GM18909 (cell line): Measurements from ENCODE around the gene VAMP7.
"Not testable (repeated sequence)": the region's sequence is repeated elsewhere in the genome, so short reads cannot be mapped to it uniquely, and the experiment has no call there.

ENCODE experiments used
- ATAC-seq: cut with Tn5 transposase; IDR thresholded peaks from one replicate; pipeline ENCODE4 v1.9.1; 2021; ENCODE audit warnings: mild to moderate bottlenecking; ENCODE audit not compliant: unreplicated experiment, poor library complexity

Gene VAMP7

DNA sequence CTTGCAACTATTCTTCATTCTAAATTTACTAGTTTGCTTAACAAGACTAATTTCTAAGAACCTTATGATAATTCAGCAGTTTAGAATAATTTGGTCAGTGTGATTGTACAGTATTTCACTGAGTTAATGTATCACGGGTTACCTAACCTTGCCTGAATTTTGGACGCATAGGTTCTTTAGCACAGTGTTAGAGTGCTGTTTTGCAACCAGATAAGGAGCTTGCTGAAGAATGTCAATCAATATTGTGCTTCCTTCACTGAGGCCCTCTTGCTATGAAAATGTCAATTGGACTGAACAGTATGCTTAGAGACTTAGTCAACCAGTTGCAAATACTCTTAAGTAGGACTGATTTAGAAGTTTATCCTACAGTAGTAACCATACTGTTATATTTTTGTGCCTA lies 19.6 kb downstream of the VAMP7 start:
- ATAC-seq: no peak

DNA sequence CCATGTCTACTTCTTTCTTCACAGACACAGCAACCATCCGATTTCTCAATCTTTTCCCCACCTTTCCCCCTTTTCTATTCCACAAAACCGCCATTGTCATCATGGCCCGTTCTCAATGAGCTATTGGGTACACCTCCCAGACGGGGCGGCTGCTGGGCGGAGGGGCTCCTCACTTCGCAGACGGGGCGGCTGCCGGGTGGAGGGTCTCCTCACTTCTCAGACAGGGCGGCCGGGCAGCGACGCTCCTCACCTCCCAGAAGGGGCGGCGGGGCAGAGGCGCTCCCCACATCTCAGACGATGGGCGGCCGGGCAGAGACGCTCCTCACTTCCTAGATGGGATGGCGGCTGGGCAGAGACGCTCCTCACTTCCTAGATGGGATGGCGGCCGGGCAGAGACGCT lies 26.5 kb downstream of the VAMP7 start:
- ATAC-seq: not testable (repeated sequence)

DNA sequence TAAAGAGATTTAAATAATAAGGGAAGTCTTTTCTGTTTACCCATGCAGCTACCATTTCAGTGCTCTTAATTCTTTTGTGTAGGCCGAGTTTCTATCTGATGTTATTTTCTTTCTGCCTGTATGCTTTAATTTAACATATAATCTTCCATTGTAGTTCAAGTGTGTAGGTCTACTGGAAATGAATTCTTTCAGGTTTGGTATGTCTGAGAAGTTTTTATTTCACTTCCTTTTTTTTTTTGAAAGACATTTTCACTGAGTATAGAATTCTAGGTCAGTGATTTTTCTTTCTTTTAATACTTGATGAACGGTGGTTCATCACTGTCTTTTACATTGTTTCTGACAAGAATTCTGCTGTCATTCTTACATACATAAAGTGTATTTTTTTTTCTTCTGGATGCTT lies 42.1 kb downstream of the VAMP7 start:
- peak; percentile 64 for ATAC-seq

DNA sequence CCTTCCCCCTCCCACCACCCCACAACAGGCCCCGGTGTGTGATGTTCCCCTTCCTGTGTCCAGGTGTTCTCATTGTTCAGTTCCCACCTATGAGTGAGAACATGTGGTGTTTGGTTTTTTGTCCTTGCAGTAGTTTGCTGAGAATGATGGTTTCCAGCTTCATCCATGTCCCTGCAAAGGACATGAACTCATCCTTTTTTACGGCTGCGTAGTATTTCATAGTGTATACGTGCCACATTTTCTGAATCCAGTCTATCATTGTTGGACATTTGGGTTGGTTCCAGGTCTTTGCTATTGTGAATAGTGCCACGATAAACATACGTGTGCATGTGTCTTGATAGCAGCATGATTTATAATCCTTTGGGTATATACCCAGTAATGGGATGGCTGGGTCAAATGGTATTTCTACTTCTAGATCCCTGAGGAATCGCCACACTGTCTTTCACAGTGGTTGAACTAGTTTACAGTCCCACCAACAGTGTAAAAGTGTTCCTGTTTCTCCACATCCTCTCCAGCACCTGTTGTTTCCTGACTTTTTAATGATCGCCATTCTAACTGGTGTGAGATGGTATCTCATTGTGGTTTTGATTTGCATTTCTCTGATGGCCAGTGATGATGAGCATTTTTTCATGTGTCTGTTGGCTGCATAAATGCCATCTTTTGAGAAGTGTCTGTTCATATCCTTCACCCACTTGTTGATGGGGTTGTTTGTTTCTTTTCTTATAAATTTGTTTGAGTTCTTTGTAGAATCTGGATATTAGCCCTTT lies 49.9 kb downstream of the VAMP7 start:
- ATAC-seq: not testable (repeated sequence)

DNA sequence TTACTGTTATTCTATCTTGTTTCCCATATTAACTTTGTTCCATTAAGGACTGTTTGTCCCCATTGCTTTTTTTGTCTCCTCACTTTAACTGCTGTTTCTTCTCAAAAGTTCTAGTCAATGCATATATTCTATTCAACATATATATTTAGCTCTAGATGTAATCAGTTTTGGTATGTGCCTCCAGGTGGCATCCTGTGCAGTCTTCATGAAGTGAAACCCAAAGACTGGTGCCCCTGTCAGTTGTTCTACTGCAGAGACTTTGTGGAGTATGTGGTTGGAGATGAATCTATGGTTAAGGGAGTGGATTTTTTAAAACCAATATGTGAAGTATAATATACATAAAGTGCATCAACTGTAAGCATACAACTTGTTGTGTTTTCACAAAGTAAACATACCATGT lies 57.0 kb downstream of the VAMP7 start:
- ATAC-seq: no peak

DNA sequence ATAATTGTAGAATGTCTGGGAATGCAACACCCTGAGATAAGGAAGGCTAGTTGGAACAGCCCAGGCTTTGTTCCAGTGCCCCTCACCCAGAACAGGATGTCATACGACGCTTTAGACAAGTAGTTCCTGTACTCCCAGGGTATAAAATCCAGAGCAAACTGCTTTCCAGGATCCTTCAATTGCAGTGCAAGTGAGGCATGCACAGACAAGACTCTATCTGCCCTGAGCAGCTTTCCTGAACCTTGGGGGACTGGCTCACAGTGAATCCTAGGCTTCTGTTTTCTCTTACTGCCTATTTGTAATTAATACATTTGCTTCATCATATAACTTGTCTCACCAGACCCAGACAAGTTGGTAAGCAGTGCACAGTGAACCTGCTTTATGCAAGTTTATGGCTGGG lies 68.0 kb downstream of the VAMP7 start:
- ATAC-seq: no peak

DNA sequence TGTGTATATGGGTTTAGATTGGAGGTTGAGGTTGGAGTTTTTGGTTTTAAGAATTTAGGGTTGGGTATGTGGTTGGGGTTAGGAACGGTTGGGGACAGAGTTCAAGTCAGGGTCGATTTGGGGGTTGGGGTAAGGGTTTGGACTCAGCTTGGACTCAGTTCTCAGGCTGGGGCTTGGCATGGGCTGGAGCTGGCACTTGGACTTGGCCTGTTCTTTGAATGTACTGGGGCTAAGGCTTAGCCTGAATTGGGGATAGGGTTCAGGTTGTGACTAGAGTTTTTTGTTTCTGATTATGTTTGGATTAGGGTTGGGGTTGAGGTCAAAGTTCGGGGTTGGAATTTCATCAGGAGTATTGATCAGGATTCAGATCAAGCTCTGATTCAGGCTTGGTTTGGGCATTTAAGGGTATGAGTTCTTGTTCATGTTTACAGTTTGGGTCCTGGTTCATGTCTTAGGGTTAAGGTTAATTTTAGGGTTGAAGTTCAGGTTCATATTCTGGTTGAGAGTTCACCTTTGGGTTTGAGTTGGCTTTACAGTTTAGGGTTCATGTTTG lies 70.2 kb downstream of the VAMP7 start:
- ATAC-seq: no peak

DNA sequence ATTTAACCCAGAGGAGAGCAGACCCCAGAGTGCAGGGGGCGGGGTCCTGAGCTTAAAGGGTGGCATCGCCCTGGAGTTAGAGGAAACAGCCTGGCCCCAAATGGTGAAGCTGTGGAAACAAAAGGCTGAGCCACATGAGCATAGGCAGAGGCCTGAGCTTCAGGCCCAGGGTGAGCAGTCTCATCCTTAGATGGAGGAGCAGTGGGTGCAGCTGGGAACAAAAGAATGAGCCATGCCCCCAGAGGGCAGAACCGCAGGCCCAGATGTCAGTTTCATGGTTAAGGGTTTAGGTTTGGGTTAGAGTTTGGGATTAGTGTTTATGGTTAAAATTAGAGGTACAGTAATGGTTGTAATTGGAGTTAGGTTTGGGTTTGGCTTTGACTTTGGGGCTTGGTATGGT lies 71.9 kb downstream of the VAMP7 start:
- ATAC-seq: no peak

DNA sequence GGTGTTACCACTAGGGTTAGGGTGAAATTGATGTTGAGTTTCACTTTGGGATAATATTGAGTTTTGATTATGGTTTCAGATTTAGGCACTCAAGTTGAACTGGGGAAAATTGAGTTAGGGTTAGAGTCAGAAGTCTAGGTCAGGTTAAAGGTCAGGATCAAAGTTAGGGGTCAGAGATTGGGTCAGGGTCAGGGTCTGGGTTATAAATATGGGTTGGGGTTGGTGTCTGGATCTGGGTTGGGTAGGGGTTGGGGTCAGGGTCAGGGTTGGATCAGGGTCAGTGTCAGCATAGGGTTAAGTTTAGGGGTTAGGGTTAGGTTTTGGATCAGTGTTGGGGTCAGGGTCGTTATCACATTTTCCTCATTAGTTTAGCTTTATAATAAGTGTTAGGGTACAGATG lies 73.6 kb downstream of the VAMP7 start:
- no peak for ATAC-seq

DNA sequence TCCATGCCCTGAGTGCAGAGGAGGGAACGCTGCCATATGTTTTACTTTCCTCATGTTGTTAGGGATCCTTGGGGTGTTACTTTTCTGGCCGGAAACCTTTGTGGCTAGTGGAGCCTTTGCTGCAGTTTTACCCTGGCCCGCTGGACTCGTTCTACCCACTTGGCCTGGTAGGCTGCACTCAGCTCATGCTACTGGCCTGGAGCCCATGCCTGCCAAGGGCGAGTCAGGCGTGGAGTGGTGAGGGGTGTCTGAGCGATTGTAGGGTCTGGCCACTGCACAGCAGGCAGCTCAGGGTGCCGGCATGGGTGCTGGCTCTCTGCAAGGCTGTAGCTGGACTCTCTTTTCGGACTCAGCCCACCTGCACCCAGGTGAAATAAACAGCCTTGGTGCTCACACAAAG lies 75.0 kb downstream of the VAMP7 start:
- no peak for ATAC-seq

DNA sequence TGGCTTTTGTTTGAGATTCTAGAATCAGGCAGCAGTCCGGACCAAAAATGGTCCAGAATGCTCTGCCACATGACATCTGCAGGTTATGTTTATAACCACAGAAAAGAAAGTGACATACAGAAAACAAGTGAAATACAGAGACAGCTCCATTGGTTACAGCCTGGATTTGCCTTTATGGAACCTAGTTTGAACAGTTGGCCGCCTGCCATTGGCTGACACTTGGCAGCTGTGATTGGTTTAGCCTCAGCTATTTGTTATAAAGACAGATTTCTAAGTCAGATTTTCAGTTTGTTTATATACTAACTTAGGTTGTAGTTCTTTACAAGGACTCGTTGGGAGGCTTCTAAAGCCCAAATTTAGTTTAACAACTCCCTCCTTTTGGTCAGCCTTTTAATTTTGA lies 75.5 kb downstream of the VAMP7 start:
- ATAC-seq: no peak

DNA sequence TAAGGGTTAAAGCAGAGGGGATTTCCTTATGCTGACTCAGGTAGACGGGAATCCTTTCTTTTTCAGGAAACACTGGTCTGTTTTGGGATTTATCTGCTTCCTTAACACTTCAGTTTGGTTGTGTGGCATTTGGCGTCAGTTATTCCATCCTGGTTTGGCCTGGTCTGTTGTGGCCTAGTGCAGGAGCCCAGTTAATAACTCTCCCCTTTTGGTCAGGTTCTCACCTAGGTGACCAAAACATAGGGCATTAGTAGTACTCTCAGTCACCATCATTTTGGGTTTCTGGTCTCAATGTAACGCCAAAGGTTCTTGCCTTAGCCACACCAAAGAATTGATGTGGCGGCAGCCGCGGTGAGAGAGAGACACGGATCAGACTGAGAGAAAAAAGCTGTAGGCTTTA lies 76.7 kb downstream of the VAMP7 start:
- ATAC-seq: no peak

DNA sequence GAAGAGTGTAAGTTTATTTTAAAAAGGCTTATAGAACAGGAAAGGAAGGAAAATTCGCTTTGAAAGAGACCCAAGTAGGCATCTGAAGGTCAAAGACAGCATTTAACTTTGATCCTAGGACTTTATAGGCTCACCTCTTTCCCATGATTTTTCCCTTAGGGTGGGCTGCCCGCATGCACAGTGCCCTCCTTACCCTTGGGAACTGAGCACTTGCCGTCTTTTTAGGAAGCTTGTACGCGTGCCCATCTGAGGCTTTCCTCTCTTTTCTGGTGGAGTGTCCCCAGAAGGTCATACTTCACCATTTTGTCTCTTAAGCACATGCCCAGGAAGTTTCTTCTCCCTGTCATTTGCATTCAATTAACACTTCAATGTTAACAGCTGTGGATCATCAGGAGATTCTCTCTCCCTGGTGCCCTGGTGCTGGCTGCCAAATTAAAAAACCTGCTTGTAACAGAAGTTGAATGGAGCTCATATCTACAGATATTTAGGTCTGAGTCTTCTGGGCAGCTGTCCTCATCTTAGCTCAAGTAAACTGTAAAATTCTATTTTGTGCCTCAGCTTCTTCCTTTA lies 78.0 kb downstream of the VAMP7 start:
- ATAC-seq: no peak

DNA sequence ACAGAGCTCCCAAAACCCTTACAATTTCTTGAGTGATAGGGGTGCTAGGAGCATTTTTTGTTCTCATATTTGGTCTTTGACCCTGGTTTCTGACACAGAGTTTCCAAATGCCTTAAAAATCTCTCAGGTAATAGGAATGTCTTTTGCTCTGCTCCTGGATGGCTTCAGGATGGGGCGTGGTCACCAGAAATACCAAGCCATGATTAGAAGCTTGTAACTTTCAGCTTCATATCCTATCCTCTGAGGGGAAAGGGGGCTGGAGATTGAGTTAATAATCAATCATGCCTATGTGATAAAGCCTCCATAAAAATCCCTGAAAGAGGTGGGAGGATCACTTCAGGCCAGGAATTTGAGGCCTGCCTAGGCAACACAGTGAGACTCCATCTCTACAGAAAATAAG lies 81.8 kb downstream of the VAMP7 start:
- no peak for ATAC-seq

DNA sequence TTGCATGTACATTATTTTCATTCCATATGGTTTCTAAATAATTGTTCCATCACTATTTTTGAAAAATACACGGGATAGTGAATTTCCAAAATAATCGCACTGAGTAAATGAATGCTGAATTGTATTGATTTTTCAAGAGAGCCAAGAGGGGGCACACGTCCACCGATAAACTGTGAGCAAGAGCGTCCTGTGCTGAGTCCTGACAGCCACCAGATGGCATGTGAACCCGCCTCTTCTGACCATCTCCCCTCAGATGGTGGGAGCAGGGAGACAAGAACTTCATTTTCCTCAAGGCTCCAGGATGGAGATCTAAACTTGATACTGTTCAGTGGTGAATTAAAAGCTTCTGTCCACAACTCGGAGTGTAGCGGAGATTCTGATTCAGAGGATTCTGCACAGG lies 85.7 kb downstream of the VAMP7 start:
- ATAC-seq: no peak

DNA sequence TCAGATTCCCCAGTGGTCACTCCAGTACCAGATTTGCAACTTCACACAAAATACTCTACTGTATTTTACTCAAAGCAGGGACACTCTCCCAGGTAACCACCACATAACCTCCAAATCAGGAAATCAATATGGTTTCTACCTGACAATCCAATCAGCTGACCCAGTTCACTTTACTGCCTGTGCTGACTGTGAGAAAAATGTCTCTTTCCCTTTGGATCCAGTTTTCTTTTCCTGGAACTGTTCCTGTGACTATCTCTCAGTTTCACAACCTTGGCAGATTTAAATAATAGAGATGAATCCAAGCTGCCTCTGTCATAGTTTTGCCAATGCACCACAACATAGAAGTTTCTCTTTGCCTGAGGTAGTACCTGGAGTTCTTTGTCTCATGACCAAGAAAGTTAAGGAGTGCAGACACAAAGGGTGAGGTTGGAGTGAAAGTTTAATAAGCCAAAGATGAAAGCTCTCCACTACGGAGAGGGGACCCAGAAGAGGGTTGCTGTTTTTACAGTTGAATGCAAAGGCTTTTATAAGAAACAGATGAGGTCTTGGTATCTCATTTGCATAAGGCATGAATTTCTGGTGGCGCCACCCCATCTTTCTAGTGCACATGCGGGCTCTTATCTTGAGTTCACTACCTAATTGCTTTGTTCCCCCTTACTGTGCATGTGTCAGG lies 86.6 kb downstream of the VAMP7 start:
- no peak for ATAC-seq

DNA sequence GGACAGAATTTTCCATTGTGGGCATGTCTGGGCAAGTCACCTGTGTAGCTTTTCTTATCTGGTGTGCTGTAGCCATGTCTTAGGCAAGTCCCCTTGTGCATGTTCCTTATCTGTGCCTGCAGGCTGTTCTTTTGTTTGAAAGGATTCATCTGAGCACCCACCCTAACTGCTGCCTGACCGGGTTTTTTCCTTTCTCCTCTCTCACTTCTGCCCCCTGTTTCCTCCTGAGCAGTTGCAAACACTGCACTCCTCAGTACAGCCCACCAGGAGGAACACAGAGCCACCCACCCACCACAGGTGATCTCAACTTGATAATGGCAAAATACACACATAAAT lies 87.1 kb downstream of the VAMP7 start:
- ATAC-seq: no peak

DNA sequence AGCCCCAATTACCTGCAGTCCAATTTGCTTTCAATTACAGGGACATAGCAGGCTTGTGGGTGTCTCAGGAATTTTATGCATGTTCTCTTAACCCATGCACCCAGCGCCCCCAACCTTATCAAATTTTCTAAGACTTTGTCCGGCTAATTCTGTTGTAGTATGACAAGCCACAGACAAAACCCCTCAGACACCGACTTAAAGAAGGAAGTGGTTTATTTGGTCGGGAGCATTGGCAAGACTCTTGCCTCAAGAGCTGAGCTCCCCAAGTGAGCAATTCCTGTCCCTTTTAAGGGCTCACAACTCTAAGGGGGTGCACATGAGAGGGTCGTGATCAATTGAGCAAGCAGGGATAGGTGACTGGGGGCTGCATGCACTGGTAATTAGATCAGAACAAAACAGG lies 87.6 kb downstream of the VAMP7 start:
- ATAC-seq: no peak

DNA sequence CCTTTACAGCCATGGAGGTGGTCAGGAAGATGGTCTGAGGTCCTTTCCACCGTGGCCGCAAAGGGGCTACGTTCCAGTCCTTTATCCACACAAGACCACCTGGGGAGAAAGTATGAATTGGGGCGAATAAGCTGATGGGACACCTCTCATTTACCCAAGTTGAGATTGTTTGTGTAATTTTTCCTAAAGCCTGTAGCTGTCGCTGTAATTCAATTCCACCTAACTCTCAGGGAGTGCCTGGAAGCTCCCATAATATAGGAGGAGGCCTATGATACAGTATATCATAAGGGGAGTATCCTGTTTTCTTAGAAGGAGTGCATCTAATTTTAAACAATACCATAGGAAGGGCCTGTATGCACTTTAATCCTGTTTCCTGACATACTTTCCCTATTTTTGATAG lies 90.5 kb downstream of the VAMP7 start:
- not testable (repeated sequence) for ATAC-seq

DNA sequence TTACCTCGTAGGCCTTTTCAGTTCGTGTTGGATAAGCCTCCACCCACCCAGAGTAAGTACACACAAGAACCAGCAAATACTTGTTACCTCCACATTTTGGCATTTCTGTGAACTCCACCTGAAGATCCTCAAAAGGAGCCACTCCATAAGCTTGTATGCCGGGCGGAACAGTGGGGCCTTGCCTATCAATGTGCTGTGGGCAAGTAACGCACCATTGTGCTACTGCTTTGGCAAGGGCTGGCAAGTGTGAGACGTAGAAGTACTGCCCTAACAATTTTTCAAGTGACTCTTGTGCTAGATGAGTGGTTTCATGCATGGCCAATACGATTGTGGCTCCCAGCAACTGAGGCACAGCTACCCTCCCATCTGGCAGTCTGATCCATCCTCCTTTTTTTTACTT lies 91.1 kb downstream of the VAMP7 start:
- not testable (repeated sequence) for ATAC-seq

DNA sequence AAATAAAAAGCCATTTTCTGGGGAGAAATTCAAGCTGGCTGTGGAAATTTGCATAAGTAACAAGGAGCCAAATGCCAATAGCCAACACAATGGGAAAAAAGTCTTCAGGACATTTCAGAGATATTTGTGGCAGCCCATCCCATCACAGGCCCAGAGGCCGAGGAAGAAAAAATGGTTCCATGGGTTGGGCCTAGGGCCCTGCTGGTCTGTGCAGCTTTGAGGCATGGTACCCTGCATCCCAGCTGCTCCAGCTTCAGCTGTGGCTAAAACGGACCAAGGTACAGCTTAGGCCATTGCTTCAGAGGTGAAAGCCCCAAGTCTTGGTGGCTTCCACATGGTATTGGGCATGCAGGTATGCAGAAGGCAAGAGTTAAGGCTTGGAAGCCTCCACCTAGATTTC lies 102.2 kb downstream of the VAMP7 start:
- no peak for ATAC-seq

DNA sequence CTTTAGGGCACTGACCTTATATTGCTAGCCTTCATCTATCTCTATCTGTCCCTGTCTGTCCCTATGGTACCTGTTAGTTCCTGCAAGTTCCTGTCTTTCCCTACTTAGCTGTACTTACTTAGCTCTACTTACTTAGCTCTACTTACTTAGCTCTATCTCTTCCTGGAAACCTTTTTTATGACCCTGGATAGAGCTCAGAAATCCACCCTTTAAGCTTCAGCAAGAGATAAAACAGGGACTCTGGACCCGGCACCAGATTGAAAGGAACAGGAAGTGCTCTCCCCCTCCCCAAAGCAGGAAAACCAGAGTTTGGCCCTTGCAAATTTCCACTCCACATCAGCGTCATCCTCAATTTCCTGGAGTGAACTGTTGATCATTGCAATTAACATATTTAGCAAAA lies 104.1 kb downstream of the VAMP7 start:
- ATAC-seq: no peak
